ENCODE data around the gene PTK6.
A peak's percentile ranks its signal among the peaks of the same experiment; 100 is the strongest.
"Not testable (repeated sequence)": the region's sequence is repeated elsewhere in the genome, so short reads cannot be mapped to it uniquely, and the experiment has no call there.

The PTK6 gene

GRCh38 chr20:63529861-63530787 lies 7.1 kb downstream of the PTK6 start:
- DNase-seq (ENCODE audit: low read depth in 2 of 2) = no peak

GRCh38 chr20:63529180-63529860 lies 7.9 kb downstream of the PTK6 start:
- no peak for DNase-seq (ENCODE audit: low read depth in 2 of 2)

- DNase-seq (ENCODE audit: low read depth in 2 of 2) = no peak
These were observed 10.0 kb downstream of the PTK6 start for GRCh38 chr20:63527184-63527583.

GRCh38 chr20:63525971-63526370 lies 11.2 kb downstream of the PTK6 start:
- DNase-seq (ENCODE audit: low read depth in 2 of 2) = no peak

GRCh38 chr20:63525185-63525584 lies 12.0 kb downstream of the PTK6 start:
- DNase-seq (ENCODE audit: low read depth in 2 of 2) = no peak

GRCh38 chr20:63522981-63523611 lies 14.1 kb downstream of the PTK6 start:
- no peak for DNase-seq (ENCODE audit: low read depth in 2 of 2)

GRCh38 chr20:63522091-63522868 lies 14.9 kb downstream of the PTK6 start:
- DNase-seq (ENCODE audit: low read depth in 2 of 2) = no peak

GRCh38 chr20:63521602-63522001 lies 15.6 kb downstream of the PTK6 start:
- DNase-seq (ENCODE audit: low read depth in 2 of 2) = no peak

- peak; percentile 49 to 59 for DNase-seq (ENCODE audit: low read depth in 2 of 2)
These were observed 16.1 kb downstream of the PTK6 start for GRCh38 chr20:63520934-63521601.

- peak; percentile 71 to 72 for DNase-seq (ENCODE audit: low read depth in 2 of 2)
These were observed 16.7 kb downstream of the PTK6 start, which contains the start of gene PPDPF for GRCh38 chr20:63520504-63520933. TSS of gene PPDPF (plus strand) at chr20:63520765. CDS start at chr20:63521309, 544 bp downstream.

GRCh38 chr20:63519668-63520503 lies 17.3 kb downstream of the PTK6 start:
- peak; percentile 48 to 49 for DNase-seq (ENCODE audit: low read depth in 2 of 2)

- no peak for DNase-seq (ENCODE audit: low read depth in 2 of 2)
These were observed 18.1 kb downstream of the PTK6 start for GRCh38 chr20:63518946-63519667.

- no peak for DNase-seq (ENCODE audit: low read depth in 2 of 2)
These were observed 18.8 kb downstream of the PTK6 start for GRCh38 chr20:63518351-63518861.

- DNase-seq (ENCODE audit: low read depth in 2 of 2) = no peak
These were observed 19.5 kb downstream of the PTK6 start for GRCh38 chr20:63517376-63518309.

- not testable (repeated sequence) for DNase-seq (ENCODE audit: low read depth in 2 of 2)
These were observed 22.7 kb downstream of the PTK6 start for GRCh38 chr20:63514520-63514919.

- DNase-seq (ENCODE audit: low read depth in 2 of 2) = no peak
These were observed 24.0 kb downstream of the PTK6 start for GRCh38 chr20:63513207-63513606.

GRCh38 chr20:63509088-63509564 lies 28.1 kb downstream of the PTK6 start:
- no peak for DNase-seq (ENCODE audit: low read depth in 2 of 2)

Measured in stimulated activated CD8-positive, alpha-beta memory T cell treated with anti-CD3 and anti-CD28 coated beads, Interleukin-15, amount 100 ng/mL, for 48 hours (primary cell).